HG02938 (cell line): ENCODE measurements around the gene FAM222A.

Source experiments
- ATAC-seq: cut with Tn5 transposase; IDR thresholded peaks from one replicate; pipeline ENCODE4 v1.9.1; 2021; ENCODE audit warnings: mild to moderate bottlenecking, moderate library complexity; ENCODE audit not compliant: unreplicated experiment

The FAM222A gene

DNA sequence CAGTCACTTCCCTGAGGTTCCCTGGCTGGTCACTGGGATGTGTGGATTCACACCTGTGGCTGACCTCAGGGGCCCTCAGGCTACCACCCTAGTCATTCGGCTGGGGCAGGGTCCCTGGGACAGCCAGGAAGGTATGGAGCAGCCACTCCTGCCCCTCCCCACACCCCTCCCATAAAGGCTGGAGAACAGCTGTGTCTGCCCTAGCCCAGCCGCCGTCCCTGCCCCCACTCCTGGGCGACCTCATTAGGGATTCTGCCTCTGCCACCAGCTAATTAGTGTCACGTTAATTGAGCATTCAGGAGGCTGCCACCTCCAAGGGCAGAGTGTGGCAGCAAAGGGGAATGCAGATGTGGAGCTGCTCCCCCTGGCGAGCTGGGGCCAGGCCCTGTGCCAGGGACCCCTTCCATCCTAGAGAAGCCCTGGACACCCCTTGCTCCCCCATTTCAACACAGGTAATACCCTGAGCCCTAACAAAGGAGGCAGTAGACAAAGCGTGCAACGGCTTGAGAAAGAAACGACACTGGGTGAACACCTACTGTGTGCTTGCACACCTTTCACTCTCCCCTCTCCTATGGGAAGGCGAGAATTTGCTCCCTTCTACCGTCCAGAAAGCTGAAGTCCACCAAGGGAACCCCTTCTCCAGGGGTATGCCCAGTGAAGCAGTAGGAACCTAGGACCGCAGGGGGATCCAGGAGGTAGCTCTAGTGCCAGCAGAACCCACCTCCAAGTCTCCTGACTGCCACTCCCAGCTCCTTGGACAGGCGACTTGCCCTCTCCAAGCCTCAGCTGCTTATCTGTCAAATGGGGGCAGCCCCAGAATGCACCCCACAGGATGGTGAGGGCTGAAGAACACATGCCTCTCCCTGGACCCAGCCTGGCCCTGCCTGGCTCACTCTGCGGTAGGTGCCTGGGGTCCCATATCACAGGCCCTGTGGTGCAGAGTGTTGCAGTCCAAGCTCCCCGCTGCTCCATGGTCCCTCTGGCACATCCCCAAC is 45.1 kb downstream of the FAM222A start:
- no peak for ATAC-seq

DNA sequence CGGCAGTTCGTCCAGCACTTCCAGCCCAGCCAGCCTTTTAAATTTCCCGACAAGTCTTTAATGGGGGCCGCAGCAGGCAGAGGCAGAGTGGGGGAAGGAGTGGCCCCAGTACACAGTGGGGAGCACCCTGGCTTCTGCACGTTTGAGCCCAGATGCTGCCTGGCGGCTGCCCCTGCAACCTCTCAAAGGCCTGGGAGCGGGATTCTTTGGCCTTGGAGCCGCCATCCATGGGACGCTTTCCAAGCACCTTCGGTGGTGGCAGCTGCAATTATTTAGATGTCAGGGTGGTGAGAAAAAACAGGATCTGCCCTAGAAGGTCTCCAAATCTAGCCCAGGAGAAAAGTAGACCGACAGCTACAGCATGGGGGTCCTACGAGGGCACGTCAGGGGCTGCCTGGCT is 46.0 kb downstream of the FAM222A start:
- no peak for ATAC-seq

DNA sequence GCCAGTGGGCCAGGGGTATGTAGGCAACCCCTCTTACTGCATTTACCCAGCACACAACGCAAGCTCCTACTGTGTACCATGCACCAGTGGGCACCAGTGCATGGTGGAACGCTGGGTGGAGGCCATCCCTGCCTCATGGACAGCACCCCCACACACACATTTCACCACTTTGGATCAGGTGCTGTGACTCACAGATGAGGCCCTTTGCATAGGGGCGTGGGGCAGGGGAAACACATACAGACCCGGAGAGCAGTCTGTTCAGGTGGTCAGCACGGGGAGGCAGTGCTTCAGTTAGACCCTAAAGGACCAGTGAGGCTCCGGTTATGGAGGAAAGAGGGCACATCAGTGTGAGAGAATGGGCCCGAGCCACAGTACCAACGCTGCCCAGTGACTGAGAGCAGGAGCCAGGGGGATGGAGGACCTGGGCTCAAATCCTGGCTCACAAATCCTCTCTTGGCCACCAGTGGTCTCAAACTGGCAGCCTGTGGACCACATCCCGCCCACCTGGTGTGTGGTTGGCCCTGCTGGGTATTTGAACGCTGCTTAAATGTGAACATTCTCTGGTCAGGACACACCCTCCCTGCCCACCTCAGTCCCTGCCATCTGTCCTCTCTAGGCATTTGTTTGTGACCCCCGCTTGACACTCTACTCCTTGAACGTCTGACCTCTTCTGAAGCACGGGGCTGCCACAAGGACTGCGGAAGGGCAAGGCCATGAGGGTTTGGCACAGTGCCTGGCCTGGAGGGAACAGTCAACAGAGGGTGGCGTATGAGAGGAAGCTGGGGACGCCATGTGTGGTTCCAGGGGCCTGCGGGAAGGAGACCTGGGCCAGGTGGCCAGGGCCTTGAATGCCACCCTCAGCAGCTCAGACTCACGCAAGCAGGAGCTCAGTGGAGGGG is 46.7 kb downstream of the FAM222A start:
- no peak for ATAC-seq

DNA sequence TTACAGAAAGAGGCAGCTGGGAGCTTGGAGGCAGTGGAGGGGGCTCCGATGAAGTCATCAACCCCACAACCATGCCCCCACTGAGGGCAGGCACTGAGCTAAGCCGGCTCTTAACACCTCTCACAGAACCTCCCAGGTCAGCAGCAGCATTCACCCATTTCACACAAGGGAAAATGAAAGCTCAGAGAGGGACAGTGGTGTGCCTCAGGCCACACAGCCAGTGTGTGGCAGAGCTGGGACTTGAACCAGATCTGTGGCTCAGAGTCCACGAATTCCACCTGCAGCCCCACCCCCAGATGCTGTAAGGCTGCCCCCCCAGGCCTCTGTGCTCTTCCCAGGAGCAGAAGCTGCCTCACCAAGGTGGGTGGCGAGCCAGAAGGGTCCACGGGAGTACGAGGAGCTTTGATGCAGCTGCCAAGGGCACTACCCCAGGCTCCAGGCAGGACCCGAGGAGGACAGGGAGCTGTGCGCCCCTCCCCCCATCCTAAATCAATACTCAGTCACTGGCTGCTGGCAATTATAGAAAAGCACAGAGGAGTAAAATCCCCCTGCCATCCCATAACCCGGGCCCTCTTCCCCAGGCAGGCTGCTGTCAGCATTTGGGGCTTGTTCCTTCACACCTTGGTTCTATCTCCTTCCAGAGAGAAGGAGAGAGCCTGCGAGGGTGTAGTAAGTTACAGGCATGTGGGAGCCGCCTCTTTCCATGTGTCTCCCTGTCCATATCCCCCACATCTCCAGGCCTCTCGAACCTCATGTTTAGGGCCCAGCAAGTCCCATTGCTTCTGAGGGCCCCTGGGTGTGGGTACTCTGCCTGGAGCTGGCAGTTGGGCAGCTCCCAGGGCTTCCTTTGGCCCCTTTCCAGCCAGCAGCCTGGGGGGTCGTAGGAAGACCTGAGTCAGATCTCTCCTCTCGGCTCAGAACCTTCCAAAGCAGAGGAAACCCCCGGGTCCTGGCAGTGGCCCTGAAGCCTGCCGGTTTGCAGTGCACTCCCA is 47.6 kb downstream of the FAM222A start:
- no peak for ATAC-seq

DNA sequence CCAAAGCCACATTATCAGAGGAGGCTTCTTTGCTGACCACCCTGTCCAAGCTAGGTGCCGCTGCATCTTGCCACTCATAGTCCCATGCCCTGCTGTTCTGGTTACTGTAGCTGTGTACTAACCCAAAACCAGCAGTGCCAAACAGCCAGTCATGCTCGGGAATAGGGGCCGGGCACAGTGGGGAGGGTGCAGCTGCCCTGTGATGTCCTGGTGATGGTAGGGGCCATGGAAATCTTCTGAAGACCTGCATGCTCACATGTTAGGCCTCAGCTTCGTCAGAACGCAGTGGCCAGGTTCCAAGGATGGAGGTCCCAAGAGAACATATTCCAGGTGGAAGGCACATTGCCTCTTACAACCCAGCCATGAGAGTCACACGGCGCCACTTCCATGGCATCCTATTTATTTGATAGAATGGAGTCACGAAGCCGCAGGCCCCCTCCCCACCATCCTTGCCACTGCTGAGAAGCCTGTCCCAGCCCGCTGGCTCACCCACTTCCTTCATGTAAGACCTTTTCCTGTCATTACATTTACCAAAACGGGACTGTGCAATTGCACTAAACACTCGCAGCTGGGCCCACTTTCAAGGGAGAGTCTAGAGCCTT is 48.5 kb downstream of the FAM222A start:
- no peak for ATAC-seq

DNA sequence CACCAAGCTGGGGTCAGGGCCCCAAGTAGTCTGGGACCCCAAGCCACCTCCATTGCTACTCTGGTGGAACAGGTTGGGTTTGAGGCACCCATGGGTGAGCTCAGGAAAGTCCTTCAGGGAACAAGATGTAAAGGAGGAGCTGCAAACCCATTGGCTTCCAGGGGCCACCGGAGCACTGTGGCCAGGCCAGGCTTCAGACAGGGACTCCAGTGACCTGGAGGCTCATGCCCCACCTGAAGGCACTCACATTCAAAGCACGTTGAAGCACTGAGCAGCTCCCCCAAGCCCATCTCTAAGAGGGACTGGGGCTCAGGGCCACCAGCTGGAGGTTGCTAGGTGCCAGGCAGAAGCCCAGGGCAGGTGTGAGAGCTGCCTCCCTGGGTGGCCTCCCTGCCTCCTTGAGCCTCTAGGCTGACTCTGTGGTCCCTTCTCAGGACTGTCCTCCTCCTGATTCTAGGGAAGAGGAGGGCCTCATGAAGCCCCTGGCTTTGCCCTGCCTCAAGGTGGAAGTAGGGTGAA is 49.1 kb downstream of the FAM222A start:
- no peak for ATAC-seq

DNA sequence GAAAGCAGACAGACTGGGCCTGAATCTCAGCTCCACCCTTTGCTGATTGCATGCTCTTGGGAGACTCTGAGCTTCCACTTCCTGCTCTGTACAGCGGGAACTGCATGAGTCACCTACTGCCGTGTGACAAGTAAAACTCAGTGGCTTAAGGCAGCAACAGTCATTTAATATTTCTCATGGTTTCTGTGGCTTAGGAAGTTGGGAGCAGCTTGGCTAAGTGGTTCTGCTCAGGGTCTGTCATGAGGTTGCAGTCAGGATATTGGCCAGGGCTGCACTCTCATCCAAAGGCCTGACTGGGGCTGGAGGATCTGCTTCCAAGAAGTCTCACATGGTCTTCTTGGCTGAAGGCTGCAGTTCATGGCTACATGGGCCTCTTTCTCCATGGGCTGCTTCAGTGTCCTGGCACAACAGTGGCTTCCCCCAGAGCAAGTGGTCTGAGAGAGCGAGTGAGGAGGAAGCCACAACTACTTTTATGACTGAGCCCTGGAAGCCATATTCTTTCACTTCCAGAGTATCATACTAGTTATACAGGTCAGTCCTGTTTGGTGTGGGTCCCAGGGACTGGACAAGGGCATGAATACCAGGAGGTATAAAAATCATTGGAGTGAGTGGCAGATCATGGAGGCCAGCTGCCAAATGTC is 49.7 kb downstream of the FAM222A start:
- no peak for ATAC-seq

DNA sequence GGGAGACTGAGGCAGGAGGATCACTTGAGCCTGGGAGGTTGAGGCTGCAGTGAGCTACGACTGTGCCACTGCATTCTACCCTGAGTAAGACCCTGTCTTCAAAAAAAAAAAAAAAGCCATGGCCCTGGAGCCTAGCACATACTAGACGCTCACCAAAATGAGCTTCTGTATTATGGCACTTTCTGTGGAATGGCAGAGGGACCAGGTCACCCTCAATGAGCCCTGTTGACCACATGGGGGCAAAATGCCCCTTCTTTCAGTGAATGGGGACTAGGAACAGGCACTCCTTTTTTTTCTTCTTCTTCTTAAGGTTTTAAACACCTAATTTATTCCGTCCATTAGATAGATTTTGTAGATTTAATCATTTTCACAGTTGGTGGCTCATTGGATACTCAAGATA is 50.5 kb downstream of the FAM222A start:
- no peak for ATAC-seq

DNA sequence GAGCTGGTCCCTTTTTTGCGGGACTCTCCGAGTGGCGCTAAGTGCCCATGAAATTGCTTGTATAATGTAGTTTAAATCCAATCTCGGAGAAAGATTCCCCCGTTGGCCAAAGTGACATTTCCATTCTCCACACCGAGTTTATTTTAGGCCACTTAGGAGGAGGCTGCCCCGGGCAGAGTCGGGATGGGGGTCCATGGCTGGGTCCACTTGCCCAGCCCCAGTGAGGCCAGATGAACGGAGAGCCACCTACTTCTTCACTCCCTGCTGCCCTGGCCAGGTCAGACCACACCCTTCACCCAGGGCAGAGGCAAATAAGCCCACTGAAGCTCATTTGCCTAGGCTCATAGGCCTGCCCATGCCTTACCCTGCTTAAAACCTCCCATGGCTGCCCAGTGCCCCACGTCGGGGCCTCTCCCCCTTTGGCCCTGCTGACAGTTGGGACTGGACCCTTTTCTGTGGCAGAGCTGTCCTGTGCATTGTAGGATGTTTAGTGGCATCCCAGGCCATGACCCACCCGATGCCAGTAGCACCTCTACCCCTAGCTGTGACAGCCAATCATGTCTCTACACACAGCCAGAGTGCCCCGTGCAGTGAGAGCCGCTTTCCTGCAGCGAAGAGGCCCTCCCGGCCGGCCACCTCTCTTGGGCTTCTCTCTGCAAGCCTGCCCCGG is 51.3 kb downstream of the FAM222A start:
- ATAC-seq, result no peak

DNA sequence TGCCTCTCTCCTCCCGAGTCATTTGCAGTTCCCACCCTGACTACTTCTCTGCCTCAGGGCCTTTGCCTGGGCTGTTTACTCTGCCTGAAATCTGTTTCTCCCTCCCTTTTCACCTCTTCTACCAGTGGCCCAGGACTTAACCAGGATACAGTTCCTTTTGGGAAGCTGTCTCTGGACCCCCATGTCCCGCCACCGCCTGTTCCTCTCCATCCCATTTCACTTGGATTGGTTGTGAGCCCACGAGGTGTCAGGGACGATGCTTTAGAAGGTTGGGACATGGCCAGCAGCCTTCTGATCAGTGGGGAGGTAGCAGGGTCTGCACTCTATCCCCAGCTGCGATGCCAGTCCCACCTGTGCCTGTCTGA is 51.8 kb downstream of the FAM222A start:
- ATAC-seq, result no peak

DNA sequence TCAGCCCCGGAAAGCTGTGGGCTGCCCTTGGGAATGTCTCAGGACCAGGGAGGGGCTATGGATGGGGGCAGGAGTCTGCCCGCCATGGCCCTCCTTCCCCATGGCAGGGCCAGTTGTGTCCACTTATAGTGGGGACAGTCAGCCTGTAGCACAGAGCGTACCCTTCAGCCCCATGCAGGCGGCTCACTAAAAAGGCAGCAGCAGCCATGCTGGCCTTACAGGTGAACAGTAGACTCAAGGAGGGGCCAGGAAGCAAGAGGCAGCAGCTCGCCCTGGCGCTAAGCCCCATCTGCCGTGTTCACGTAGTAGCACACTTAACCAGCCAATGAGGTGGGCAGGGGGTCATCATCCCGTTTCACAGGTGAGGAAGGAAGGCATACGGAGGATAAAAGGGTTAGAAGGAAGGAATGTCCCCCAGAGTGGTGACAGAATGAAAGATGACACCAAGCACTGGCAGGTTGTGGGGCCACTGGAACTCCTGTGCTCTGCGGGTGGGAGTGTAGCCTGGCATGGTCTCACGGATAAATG is 52.7 kb downstream of the FAM222A start:
- no peak for ATAC-seq

DNA sequence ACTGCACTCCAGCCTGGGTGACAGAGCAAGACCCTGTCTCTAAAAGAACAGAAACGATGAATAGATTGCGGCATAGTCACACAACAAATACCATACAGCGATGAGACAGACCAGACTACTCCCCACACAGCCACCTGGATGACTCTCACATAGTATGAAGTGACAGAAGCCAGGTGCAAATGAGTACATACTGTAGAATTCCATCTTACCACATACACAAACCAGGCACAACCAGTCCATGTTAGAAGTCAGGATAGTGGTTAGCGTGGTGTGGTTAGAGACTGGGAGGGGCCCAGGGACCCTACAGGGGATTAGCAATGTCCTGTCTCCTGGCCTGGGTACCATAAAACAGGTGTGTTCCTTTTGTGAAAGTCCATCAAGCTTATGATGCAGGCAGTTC is 53.8 kb downstream of the FAM222A start:
- no peak for ATAC-seq

DNA sequence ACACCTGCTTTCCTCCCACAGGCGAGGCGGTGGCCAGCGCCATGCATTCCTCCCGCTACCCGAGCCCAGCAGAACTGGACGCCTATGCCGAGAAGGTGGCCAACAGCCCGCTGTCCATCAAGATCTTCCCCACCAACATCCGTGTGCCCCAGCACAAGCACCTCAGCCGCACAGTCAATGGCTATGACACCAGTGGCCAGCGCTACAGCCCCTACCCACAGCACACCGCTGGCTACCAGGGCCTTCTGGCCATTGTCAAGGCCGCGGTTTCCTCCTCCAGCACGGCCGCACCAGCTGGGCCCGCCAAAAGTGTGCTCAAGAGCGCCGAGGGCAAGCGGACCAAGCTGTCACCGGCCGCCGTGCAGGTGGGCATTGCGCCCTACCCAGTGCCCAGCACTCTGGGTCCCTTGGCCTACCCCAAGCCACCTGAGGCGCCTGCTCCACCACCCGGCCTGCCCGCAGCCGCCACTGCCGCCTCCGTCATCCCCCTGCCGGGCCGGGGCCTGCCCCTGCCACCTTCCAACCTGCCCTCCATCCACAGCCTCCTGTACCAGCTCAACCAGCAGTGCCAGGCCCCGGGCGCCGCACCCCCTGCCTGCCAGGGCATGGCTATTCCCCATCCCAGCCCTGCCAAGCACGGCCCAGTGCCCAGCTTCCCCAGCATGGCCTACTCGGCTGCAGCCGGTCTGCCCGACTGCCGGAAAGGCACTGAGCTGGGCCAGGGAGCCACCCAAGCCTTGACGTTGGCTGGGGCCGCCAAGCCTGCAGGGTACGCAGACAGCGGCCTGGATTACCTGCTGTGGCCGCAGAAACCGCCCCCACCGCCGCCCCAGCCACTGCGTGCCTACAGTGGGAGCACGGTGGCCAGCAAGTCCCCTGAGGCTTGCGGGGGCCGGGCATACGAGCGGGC is 54.6 kb downstream of the FAM222A start:
- no peak for ATAC-seq

DNA sequence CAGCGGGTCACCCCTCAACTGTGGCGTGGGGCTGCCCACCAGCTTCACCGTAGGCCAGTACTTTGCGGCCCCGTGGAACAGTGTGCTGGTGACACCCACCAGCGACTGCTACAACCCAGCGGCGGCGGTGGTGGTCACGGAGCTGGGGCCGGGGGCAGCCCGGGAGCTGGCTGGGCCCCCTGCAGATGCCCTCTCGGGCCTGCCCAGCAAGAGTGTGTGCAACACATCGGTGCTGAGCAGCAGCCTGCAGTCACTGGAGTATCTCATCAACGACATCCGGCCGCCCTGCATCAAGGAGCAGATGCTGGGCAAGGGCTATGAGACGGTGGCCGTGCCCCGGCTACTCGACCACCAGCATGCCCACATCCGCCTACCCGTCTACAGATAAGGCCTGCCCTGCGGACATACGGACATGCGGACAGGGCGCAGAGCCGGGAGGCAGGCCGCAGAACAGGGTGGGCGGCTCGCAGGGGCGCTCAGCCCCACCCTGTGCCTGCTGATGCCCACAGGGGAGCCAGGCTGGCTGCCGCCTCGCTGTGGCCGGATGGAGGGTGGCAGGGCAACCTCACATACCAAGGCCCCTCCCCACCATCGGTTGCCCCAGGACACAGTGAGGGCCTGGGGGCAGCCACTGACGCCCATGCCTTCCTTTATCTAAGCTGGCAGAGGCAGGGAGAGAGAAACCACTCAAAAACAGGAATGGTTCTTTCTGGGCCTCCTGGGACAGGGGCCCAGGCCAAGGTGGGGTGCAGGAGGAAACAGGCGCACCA is 55.5 kb downstream of the FAM222A start:
- ATAC-seq, result no peak

DNA sequence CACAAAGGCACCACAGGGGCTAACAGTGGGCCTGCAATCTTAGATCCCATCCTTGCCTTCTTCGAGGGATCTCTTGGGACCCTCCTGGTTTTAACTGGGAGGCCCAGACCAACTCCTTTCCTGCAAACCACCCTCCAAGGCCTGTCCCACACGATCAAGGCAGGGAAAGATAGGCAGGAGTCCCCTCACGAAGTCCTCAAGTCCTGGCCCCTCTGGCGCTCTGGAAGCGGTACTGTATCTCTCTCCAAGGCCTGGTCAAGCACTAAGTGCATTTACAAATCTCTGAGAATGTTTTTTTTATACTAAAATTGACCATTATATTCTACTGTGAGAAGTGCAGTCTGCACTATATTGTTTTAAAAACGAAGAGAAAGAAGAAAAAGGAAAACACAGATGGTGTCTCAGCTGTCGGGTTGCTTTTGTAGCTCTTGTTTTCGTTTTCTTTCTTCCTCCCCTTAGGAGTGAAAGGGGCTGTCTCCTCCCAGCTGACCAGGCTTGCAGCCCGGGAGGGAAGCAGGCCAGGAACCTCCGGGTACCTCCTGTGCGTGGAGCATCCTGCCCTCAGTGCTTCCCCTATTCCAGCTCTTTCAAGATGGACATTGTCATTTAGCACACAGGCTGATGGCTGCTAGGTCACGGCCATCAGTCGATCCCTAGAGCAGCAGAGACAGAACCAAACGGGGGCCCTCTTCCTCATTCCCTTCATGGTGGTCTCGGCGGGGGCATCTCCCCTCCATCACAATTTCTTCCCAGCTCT is 56.7 kb downstream of the FAM222A start:
- no peak for ATAC-seq
